Stimulated activated CD4-positive, alpha-beta T cell treated with anti-CD3 and anti-CD28 coated beads, Interleukin-1b, Interleukin-23, amount 100 ng/mL, for 48 hours (primary cell): ENCODE data around the gene ZNF573.
A peak's percentile ranks its signal among the peaks of the same experiment; 100 is the strongest.
"Not testable (repeated sequence)": the region's sequence is repeated elsewhere in the genome, so short reads cannot be mapped to it uniquely, and the experiment has no call there.

Experiments used
- DNase-seq: peaks from one replicate; pipeline ENCODE4 v3.0.0-alpha.2; 2020

ZNF573 gene

DNA sequence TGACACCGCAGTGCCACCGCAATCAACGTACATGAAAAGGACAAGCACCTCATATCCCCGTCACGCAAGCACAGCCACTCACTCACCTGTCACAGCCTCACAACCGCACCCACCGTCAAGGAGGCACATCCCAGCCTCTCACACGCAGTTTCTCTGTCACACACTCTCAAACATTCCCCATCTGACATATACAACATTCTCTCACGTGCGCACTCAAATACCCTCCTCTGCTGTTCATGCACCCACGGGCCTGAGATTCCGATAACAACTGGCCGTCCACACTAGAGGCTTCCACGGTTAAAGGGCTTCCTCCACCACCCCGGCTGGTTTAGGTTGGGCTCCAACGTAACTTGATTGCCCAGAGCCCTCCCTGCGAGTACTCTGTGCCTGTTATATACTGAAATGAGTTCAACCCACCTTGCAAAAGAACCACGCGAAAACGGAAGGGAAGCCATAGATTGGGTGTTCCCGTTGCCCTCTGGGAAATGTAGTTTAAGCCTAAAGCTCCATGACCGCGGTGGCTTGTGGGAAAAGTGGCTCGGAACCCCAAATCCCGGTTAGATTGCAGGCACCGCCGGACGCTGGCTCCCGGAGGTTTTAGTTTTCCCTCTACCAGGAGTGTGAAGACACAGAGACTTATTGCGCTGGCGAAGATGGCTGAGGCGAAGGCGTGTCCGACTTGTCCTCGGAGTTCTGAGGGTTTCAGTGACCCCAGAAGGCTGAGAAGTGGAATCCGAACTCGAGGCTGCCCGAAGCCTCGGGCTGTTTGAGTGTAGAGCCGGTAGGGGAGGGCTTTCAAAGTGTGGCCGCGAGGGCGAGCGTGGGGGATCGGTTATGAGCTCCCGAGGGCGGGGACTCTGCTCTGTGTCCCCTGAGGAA is at the start of gene ZNF573:
Gene ZNF573, minus strand, starts transcription at position 460 of the 879 bp plus-strand sequence. CDS start 5,857 bp downstream, outside the sequence.
- peak; percentile 83 for DNase-seq

DNA sequence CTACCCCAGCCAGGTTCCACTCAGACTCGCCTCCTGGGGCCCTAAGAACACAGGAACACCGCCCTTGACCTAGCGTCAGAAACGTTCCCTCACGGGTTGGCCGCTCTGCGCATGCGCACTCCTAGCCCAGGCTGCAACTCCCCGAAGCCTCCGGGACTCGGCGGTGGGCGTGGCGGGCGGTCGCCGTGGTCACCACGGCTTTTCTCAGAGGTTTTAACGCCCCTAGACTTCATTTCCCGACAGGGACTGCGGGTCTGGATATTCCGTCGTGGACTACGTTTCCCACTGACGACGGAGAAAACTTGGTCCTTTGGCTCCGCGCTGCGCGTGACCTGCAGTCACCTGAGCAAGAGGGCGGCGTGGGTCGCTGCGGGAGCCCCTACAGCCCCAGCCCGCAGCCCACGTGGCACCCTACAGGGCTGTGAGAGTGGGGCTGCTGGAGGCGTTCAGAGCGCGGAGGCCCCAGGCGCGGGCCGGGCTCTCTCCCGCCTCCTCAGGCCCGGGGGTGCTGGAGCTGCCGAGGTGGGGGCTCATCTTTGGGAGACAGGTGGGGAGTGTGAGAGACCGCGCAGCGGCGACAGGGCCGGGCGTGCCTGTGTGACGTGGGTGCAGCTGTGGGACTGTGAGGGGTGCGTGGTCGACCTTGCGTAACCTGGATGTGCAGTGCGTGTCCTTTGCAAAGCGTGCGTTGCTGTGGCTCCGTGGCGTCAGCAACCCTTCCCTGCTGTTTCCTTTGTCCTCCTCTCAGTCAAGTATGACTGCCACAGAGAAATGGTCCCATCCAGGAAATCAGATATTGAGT is 38.0 kb upstream of the ZNF573 start:
- DNase-seq = peak; percentile 49

DNA sequence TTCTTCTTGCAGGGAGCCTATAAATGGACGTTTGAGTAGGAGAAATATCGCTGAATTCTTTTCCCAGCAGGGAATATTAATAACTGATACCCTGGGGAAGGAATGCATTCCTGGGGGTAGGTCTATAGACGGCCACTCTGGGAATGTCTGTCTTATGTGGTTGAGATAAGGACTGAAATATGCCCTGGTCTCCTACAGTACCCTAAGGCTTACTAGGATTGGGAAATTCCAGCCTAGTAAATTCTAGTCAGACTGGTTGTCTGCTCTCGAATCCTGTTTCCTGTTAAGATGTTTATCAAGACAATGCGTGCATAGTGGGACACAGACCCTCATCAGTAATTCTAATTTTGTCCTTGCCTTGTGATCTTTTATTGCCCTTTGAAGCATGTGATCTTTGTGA is 36.2 kb upstream of the ZNF573 start:
- DNase-seq = not testable (repeated sequence)

DNA sequence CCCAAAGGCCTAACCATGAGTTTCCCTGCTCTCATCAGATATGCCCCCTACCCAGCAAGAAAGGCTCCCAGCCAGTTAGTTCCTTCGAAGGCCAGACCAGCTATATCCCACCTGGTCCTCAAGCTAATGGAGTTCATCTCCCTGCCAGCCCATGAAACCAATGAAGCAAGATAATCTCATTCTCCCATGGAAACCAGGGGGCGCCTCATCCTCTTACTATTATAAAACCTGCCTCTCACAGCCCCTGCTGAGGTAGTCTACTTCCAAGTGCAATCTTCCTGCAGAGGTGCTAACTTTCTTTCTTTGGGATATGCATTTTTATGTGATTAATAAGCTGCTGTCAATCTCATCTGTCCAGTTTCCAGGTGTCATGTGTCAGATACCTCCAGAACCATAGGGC is 34.0 kb upstream of the ZNF573 start:
- no peak for DNase-seq

DNA sequence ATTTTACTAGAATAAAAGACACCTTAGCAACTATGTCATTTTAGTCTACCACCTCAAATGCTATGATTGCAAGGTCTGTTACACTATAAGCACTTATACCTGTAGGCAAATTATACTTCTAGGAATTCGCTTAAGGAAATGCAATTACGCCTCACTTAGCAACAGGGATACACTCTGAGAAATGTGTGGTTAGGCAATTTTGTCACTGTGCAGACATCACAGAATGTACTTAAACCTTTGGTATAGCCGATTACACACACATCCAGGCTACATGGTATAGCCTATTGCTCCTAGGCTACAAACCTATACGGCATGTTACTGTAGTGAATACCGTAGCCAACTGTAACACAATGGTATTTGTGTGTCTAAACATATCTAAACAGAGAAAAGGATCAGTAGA is 30.0 kb upstream of the ZNF573 start:
- DNase-seq = no peak

DNA sequence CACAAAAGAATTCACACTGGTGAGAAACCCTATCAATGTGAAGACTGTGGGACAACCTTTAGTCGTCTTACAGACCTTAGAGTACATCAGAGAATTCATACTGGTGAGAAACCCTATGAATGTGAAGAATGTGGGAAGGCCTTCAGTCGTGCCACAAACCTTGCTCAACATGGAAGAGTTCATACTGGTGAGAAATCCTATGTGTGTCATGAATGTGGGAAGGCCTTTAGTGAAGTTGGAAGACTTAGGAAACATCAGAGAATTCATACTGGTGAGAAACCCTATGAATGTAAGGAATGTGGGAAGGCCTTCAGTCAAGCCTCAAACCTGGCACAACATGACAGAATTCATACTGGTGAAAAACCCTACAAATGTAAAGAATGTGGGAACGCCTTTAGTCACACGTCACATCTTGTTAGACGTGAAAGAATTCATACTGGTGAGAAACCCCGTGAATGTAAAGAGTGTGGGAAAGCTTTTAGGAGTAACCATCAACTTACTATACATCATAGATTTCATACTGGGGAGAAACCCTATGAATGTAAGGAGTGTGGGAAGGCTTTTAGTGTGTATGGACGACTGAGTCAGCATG is 24.0 kb upstream of the ZNF573 start:
- DNase-seq = no peak

DNA sequence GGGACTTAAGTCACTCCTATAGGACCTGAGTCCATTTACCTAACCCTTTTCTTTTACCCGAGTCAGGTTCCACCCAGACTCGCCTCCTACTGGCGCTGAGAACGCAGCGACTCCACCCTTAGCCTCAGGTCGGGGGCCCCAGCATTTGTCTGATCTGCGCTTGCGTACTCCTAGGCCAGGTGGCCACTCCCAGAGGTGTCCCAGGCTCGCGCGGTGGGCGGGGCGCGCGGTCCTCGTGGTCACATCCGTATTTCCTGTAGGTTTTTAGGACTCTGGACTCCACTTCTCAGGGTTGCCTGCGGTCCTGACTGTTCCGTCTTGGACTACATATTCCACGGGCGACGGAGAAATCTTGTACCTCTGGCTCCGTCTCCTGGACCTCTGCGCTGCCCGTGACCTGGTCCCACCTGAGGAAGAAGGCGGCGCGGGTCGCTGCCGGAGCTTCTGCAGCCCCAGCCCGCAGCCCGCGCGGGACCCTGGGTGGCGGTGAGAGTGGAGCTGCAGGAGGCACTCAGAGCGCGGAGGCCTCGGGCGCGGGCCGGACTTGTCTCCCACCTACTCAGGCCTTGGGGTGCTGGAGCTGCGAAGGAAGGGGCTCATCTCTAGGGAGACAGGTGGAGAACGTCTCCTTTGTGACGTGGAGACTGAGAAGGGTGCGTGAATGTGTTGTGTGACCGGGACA is 11.0 kb upstream of the ZNF573 start:
- no peak for DNase-seq

DNA sequence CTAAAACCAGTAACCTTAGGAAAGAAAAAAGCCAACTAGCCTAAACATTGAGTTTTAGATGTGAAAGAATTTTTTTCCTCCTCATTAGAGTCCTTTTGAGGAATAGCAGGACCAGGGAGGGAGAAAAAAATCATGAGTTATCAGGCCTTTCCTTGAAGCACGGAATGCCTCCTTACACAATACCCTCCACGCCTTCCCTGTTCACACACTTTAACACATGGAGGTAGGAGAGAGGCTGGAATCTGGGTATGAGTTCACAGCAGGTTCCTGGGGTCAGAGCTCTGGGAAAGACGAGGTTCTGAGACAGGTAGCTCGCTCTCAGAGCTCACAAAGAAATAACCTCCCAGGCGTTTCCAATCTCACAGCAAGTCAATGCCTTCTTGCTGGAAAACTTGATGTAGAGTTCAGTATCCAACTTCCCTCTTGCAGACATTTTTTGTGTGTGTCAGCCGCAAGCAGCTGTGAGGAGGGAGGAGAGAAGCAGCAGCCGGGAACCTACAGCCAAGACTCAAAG is 716 bp downstream of the ZNF573 start:
- no peak for DNase-seq

DNA sequence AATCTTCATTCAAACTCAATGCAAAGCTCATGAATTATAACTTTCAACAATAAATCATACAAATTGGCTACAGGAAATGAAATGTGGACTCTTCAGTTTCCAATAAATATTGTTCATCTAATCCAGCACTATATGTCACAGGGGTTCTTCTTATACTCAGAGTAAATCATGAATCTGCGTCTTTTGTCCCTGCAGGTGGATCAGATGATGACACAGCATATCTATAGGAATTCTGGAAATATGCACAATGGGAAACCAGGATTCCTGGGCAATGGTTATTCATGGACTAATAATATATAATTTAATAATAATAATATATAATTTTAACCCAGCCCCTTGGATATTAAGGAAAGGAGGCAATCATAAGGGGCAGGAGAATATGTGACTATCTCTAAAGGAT is 8.4 kb downstream of the ZNF573 start:
- no peak for DNase-seq

DNA sequence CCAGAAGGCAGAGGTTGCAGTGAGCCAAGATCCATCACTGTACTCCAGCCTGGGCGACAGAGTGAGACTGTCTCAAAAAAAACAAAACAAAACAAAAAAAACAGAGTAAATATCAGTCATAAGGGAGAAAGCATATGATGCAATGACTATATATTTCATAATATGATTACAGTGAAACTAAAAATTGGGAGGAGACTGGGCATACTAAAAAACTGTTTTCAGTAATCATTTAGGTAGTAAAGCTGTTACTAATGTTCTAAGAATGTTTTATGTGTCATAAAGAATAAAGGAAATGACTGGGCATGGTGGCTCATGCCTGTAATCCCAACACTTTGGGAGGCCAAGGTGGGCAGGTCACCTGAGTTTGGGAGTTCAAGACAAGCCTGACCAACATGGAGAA is 15.9 kb downstream of the ZNF573 start:
- DNase-seq = peak; percentile 13

DNA sequence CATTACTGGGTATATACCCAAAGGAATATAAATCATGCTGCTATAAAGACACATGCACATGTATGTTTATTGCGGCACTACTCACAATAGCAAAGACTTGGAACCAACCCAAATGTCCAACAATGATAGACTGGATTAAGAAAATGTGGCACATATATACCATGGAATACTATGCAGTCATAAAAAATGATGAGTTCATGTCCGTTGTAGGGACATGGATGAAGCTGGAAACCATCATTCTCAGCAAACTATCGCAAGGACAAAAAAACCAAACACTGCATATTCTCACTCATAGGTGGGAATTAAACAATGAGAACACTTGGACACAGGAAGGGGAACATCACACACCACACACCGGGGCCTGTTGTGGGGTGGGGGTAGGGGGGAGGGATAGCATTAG is 21.7 kb downstream of the ZNF573 start:
- not testable (repeated sequence) for DNase-seq

DNA sequence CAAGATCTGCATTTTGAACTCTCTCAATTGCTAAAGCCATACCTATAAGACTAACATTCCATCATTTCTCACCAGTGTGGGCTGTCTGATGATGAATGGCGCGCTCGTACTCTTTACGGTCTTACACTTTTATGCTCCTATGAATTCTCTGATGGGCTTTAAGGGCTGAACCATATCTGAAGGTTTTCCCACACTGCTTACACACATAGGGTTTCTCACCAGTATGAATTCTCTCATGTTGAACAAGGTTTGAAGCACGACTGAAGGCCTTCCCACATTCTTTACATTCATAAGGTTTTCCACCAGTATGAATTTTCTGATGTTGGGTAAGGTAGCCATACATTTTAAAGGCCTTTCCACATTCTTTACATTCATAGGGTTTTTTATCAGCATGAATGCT is 41.0 kb downstream of the ZNF573 start:
- no peak for DNase-seq

DNA sequence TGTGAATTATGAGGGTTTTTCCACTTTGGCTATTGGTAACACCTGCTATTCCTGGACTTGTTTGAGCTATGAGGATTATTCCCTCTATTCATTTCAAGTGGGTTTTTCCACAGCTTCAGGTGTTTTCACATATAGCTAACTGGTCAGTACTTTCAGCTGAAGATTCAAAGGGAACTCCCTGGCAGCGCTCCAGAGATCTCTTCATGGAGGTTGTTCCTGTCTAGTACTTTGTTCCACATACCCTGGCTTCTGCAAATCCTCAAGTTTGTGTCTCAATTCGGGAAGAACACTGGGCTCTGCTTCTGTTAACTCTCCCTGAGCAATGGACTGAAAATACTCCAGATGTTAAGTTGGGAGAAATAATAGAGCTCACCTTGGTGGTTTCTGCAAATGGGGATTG is 54.2 kb downstream of the ZNF573 start:
- DNase-seq = no peak

DNA sequence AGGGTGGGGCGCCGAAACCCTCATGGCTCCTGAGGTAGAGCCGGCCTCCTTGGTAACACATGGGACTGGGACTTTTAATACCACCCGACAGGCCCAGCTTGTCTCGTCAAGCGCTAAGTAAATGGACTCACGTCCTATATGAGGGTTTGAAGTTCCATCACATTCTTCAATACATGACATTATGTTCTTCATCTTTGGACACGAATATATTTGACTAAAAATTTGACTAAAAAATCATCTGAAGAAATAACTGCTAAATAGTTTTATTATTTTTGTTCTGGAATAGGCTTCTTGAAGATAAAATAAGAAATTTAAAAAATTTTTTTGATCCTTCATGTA is 59.5 kb downstream of the ZNF573 start:
- DNase-seq = no peak

DNA sequence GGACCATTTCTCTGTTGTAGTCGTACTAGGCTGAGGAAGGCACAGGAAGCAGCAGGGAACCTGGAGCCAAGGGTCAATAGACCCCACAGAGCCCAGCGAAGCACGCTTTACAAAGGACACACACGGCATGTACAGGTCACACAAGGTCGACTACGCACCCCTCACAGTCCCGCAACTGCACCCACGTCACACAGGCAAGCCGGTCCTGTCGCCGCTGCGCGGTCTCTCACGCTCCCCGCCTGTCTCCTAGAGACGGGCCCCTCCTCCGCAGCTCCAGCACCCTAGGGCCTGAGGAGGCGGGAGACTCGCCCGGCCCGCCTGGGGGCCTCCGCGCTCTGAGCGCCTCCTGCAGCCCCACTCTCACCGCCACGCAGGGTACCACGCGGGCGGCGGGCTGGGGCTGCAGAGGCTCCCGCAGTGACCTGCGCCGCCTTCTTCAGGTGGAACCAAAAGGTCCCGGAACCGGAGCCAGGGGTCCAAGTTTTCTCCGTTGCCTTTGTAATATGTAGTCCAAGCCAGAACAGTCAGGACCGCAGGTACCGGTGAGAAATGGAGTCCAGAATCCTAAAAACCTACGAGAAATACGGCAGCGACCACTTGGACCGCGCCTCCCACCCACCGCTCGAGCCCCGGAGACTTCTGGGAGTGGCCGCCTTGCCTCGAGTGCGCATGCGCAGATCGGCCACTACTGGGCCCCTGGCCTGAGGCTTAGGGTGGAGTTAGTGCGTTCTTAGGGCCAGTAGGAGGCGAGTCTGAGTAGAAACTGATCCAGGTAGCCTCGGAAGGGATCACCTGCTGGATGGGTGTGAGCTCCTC is 60.1 kb downstream of the ZNF573 start, which contains the start of gene ZNF607:
Gene ZNF607, minus strand, starts transcription at position 651 of the 816 bp plus-strand sequence. CDS start 8,143 bp downstream, outside the sequence.
- DNase-seq = peak; percentile 89

DNA sequence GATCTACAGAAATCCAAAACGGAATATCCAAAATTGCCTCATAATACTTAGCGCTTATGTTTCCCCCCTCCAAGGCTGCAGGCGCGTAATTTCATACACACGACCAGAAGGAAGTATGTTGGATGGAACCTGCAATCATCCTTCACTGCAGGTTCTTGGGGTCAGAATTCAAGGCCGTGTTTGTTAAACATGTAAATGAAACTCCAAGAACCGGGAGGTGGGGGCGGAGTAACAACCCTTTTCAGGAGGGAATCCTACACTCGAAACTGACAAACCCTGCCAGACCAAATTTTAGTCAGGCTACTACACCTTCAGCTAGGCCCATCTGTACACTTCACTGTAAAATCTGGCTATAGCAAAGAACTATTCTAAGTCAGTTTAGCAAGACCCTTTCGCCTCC is 61.1 kb downstream of the ZNF573 start:
- DNase-seq = no peak

DNA sequence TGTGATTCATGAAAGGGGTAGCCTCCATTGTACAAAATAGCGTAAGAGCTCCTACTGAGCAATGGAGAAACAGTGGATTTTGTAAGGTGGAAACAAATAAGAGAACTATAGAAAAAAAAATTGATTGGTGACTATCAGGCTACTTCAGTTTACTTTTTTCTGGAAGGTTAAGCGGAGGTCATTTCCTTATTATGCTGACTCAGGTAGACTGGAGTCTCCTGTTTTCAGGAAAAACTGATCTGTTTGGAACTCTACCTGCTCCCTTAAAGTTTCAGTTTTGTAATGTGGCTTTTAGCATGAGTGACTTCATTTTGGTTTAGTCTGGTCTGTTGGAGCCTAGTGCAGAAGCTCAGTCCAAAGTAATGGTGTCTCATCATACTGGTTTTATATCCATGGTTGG is 63.2 kb downstream of the ZNF573 start:
- DNase-seq = no peak

DNA sequence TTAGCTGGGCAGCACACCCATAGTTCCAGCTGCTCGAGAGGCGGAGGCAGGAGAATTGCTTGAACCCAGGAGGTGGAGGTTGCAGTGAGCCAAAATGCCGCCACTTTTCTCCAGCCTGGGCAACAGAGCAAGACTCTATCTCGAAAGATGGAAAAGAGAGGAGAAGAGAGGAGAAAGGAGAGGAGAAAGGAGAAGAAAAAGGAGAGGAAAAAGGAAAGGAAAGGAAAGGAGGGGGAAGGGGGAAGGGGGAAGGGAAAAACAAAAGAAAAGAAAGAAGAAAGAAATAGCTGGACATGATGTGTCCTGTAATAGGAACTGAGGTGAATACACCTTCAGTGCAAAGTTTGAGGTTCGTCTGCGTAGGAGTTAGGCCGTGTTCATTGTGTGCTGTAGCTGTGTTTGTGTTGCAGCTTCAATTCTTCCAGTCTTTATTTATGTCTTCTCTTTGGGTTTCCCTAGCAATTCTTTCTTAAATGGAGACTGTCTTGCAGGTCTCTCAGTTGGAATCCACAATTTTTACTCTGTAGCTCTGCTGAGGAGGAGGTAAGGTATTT is 73.3 kb downstream of the ZNF573 start:
- DNase-seq = no peak

DNA sequence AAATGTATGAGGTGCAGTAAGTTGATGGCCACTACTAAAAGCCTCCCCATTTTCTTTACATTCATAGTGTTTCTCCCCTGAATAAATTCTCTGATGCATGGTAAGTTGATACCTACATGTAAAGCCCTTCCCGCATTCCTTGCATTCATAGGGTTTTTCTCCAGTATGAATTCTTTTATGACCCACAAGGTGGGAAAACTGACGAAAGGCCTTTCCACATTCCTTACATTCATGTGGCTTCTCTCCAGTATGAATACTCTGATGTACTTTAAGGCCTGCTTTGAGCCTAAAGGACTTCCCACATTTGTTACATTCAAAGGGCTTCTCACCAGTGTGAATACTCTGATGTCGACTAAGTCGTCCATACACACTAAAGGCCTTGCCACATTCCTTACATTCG is 80.3 kb downstream of the ZNF573 start:
- no peak for DNase-seq

DNA sequence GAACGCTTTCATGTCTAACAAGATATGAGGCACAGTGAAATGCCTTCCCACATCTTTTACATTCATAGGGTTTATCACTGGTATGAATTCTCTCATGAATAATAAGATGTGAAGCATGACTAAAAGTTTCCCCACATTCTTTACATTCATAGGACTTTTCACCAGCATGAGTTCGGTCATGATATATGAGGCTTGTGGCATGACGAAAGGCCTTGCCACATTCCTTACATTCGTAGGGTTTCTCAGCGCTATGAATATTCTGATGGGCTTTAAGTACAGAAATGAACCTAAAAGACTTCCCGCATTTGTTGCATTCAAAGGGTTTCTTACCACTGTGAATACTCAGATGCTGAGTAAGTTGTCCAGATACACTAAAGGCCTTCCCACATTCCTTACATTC is 81.2 kb downstream of the ZNF573 start:
- no peak for DNase-seq

DNA sequence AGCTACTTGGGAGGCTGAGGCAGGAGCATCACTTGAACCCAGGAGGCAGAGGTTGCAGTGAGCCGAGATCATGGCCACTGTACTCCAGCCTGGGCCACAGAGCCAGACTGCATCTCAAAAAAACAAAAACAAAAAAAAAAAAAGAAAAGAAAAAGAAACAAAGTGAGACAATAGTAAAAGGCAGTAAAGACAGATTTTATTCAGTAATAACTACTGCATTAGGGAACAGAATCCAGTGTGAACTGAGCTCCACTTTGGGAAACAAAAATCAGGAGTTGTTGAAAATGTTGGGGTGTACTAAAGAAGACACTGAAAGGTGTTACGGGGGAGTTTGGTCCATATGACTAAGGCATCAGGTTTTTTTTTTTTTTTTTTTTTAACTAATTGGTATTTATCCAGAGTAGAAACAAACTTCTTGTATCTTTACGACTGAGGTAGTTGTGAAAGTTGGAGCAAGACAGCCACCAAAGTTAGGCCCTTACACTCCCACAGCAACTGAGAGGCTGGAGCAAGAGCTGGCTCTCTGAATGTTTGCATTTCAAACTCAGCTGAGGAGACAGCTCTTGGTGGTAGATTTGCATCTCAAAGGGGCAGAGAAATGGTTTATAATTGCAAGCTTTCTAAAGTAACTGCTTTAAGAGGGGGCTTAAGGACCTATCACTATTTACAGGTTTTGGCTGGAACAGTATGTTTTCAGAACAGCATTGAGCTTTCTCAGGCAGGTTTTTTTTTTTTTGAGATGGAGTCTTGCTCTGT is 84.1 kb downstream of the ZNF573 start:
- no peak for DNase-seq
